K562 (cell line): Measurements from ENCODE around the gene MAN1B1. TPM values are rescaled to one million over a fixed set of nuclear protein-coding genes. Genes with fewer than 3 reads are reported as not detected.

Source experiments
- ATAC-seq: fragments of 200-7000 bp; cut with Tn5 transposase; 3 replicates; pipeline ENCODE4 v1.9.1; 2020; ENCODE audit warnings: moderate library complexity
- BruUV-seq: library from RNA; stranded (reverse); fragments of 400-500 nt; replicated peaks from 2 replicates; lab custom pipeline; 2021; lab: Mats Ljungman, UMichigan
- CTCF ChIA-PET: fragments of 300-600 bp; formaldehyde crosslinking; extraction: SDS; loops from one replicate; lab custom pipeline; 2021; ENCODE audit warnings: low intra/inter-chr PET ratio; lab: Yijun Ruan, JAX
- POLR2A ChIA-PET: fragments of 300-600, 350-650 bp; sonication (Branson Sonifier 250); formaldehyde crosslinking; extraction: SDS; loops from one replicate; lab custom pipeline; 2021; ENCODE audit warnings: antibody characterized with exemption, inconsistent platforms; lab: Yijun Ruan, JAX
- DNase-seq, 4 experiments: peaks; one replicate each; pipeline versions ENCODE4 v3.0.0 to v3.0.0-alpha.2; 2011 to 2018; ENCODE audit warnings: low spot score in 3 of 4, mixed read lengths in 3 of 4; ENCODE audit errors: extremely low read depth in 1 of 4
- FAIRE-seq: peaks from 2 replicates; lab custom pipeline; 2011; peaks lifted over from hg19 to GRCh38; lab: Jason Lieb, UNC
- H2AFZ ChIP-seq: 2 replicates; pipeline ENCODE4 v1.6.0; 2011; ENCODE audit warnings: low read depth, low read length, control low read depth, inconsistent platforms
- H3K27ac ChIP-seq: fragments of 200-600 bp; 3 replicates; pipeline ENCODE4 v1.8.0; 2011; ENCODE audit warnings: low read depth, mild to moderate bottlenecking, control low read depth, inconsistent platforms, low read length, moderate library complexity, mixed read lengths; ENCODE audit errors: extremely low read depth
- H3K27me3 ChIP-seq, 2 experiments: fragments of 300-600 bp in 1 of 2; 2 replicates in 1 of 2; 3 replicates in 1 of 2; pipeline versions ENCODE4 v1.6.0 to v1.8.0; 2011; ENCODE audit warnings: inconsistent platforms in 2 of 2, low read length in 2 of 2, mild to moderate bottlenecking in 1 of 2, mixed read lengths in 1 of 2, moderate library complexity in 1 of 2; ENCODE audit not compliant: control insufficient read depth in 2 of 2, insufficient read depth in 2 of 2
- H3K36me3 ChIP-seq: fragments of 300-600 bp; 3 replicates; pipeline ENCODE4 v1.8.0; 2011; ENCODE audit warnings: mild to moderate bottlenecking, low read length, inconsistent platforms; ENCODE audit not compliant: control insufficient read depth, insufficient read depth
- H3K4me1 ChIP-seq, 2 experiments: fragments of 200-600 bp in 1 of 2; replicated peaks in 1 of 2; 2 replicates in 1 of 2; 3 replicates in 1 of 2; pipeline versions ENCODE4 v1.5.1 to v1.8.0; 2011; ENCODE audit warnings: inconsistent platforms in 2 of 2, low read length in 2 of 2, mild to moderate bottlenecking in 1 of 2, mixed read lengths in 1 of 2, moderate library complexity in 1 of 2; ENCODE audit not compliant: control insufficient read depth in 2 of 2, insufficient read depth in 2 of 2
- H3K4me2 ChIP-seq: 2 replicates; pipeline ENCODE4 v1.6.1; 2011; ENCODE audit warnings: low read length, control low read depth, inconsistent platforms, mixed read lengths; ENCODE audit not compliant: insufficient read depth
- H3K4me3 ChIP-seq: fragments of 200-600 bp; sonication (generic), shearing (Covaris generic); 2 replicates; pipeline ENCODE4 v1.5.1; 2016; ENCODE audit warnings: control low read depth, inconsistent platforms
- H3K79me2 ChIP-seq: fragments of 200-600 bp; 3 replicates; pipeline ENCODE4 v1.8.0; 2011; ENCODE audit warnings: low read length, inconsistent platforms; ENCODE audit not compliant: control insufficient read depth, insufficient read depth
- H3K9ac ChIP-seq, 2 experiments: 2 replicates each; pipeline versions ENCODE4 v1.6.0 to v1.6.1; 2011; ENCODE audit warnings: low read depth in 2 of 2, low read length in 2 of 2, control low read depth in 1 of 2, inconsistent platforms in 1 of 2, mild to moderate bottlenecking in 1 of 2, mixed read lengths in 1 of 2; ENCODE audit not compliant: insufficient read depth in 1 of 2
- H3K9me1 ChIP-seq: one replicate; pipeline ENCODE4 v1.6.0; 2011; ENCODE audit warnings: inconsistent platforms, mild to moderate bottlenecking, low read length, moderate library complexity; ENCODE audit not compliant: control insufficient read depth, insufficient read depth
- H3K9me3 ChIP-seq: replicated peaks from 2 replicates; pipeline ENCODE4 v1.5.1; 2011; ENCODE audit warnings: low read depth, low read length, inconsistent platforms; ENCODE audit not compliant: control insufficient read depth, insufficient read depth
- H4K20me1 ChIP-seq: replicated peaks from 2 replicates; pipeline ENCODE4 v1.6.1; 2011; ENCODE audit warnings: low read length, inconsistent platforms, mixed read lengths; ENCODE audit not compliant: control insufficient read depth, insufficient read depth
- ATF1 ChIP-seq, 2 experiments: fragments of 450-650 bp in 1 of 2; IDR thresholded peaks; 2 replicates each; pipeline ENCODE4 v1.6.1; 2016; ENCODE audit warnings: missing compliant biosample characterization in 1 of 2, missing genetic modification characterization in 1 of 2
- ATF2 ChIP-seq: sonication (generic); formaldehyde crosslinking; IDR thresholded peaks from 2 replicates; pipeline ENCODE4 v1.8.1; 2022; ENCODE audit warnings: missing genetic modification reagents
- GATAD2A ChIP-seq: fragments of 450-650 bp; IDR thresholded peaks from 2 replicates; pipeline ENCODE4 v1.6.1; 2017
- MYNN ChIP-seq, 2 experiments: sonication (generic); formaldehyde crosslinking in 1 of 2; IDR thresholded peaks; 2 replicates each; pipeline versions ENCODE4 v1.5.0 to v1.6.1; 2016 to 2020; ENCODE audit warnings: antibody characterized with exemption in 1 of 2, missing genetic modification reagents in 1 of 2
- NFE2L1 ChIP-seq: fragments of 450-650 bp; IDR thresholded peaks from 2 replicates; pipeline ENCODE4 v1.6.1; 2016; ENCODE audit warnings: missing genetic modification characterization, low read depth, mild to moderate bottlenecking, missing compliant biosample characterization, moderate library complexity, borderline replicate concordance
- POLR2G ChIP-seq: fragments of 200-400 bp; formaldehyde crosslinking; IDR thresholded peaks from 2 replicates; pipeline ENCODE4 v1.6.1; 2017; ENCODE audit warnings: low read depth, mild to moderate bottlenecking, antibody characterized with exemption, low read length, moderate library complexity
- ZNF316 ChIP-seq: fragments of 450-650 bp; IDR thresholded peaks from 2 replicates; pipeline ENCODE4 v1.6.1; 2016
- WGBS: fragments of 100-300 bp; shearing (Covaris generic); methylation state at CpG from one replicate; pipeline ENCODE4 v1.1.6; 2016; ENCODE audit warnings: low coverage, mixed read lengths; ENCODE audit not compliant: insufficient coverage; ENCODE audit errors: missing lambda C conversion rate; 5-methylcytosine and 5-hydroxymethylcytosine counted together
- in situ Hi-C: fragments of 300-500 bp; cut with MboI; formaldehyde crosslinking; loops from 4 replicates; pipeline ENCODE4 v1.15.0; 2018; ENCODE audit warnings: inconsistent platforms, mixed read lengths
- intact Hi-C: fragments of 100-400 bp; cut with micrococcal nuclease; formaldehyde crosslinking; loops from 2 replicates; pipeline ENCODE4 v1.14.2; 2022
- polyA plus RNA-seq, 8 experiments: library from polyadenylated mRNA; depleted of rRNA in 4 of 8; stranded (reverse) in 5 of 8; unstranded in 3 of 8; fragments of >200 nt; fragmentation: Nextera tagmentation in 2 of 8; fragmentation: Illumina TruSeq in 1 of 8; extraction: Ambion mirVana in 2 of 8; extraction: Trizol in 1 of 8; gene quantifications; 2 replicates each; pipeline versions ENCODE4 v1.2.1 to v1.2.3, GENCODE V29; 2011 to 2014; ENCODE audit warnings: inconsistent platforms in 1 of 8, missing spikeins in 1 of 8
- total RNA-seq, 7 experiments: library from RNA; depleted of rRNA in 6 of 7; stranded (reverse); fragments of >200 nt in 6 of 7; fragmentation: Illumina TruSeq in 2 of 7; extraction: Trizol in 2 of 7; gene quantifications; 2 replicates each; pipeline versions ENCODE4 v1.2.1 to v1.2.3, GENCODE V29; 2011 to 2021; ENCODE audit warnings: low replicate concordance in 1 of 7
- TF ChIP-seq, protein P1 (sequence below): fragments of 450-650 bp; IDR thresholded peaks from 2 replicates; pipeline ENCODE4 v1.7.0; 2016; ENCODE audit warnings: borderline replicate concordance

The MAN1B1 gene
- total and polyA plus RNA-seq, 9 of the 15 experiments (the other 6 are each of a cell fraction or from before 2014, with no cell fraction given): 0.55 to 36.6 (median 27.3) TPM

GRCh38 chr9:137064027-137064879, 22.5 kb upstream of the MAN1B1 start (continued):
- no peak for TF ChIP-seq ATF2 (CRISPR knock-in tag)
- TF ChIP-seq POLR2G: peak; percentile 20; the same call in 1 of the 2 replicates
- no peak for TF ChIP-seq ATF1 (CRISPR knock-in tag; IDR thresholded peaks at IDR 0.05)
- TF ChIP-seq ATF1 (tag; IDR thresholded peaks at IDR 0.05): 0 out of 2 replicates have a peak, but pooled peaks have one; percentile 9
- no peak for TF ChIP-seq NFE2L1 (tag)
- TF ChIP-seq MYNN (IDR thresholded peaks at IDR 0.05): 0 out of 2 replicates have a peak, but pooled peaks have one; percentile 46
- no peak for TF ChIP-seq MYNN (CRISPR knock-in tag; IDR thresholded peaks at IDR 0.05)
- TF ChIP-seq GATAD2A: no peak

DNA sequence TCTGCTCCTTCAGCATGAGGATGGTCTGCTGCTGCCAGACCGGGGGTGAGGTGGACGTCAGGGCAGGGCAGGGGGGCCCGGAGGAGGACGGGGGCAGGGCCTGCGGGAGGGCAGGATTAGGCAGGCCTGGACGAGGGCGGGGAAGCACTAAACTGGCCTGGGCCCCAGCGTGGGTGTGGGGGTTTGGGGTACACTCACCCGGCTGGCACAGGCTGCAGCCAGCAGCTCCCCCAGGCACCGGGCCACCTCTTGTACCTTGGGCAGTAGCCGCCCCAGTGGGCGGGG, 22.0 kb upstream of the MAN1B1 start:
- Histone ChIP-seq H3K27ac (no peak overlapping the region), H3K9me1 (peaks cover 8% of the 10 kb centered on the region), H3K4me1 (peaks cover 18 to 58% of the 10 kb centered on the region in 2 experiments; a peak in 4 of 5 replicates), H3K36me3 (peaks cover 41% of the 10 kb centered on the region; the same call in 2 of the 3 replicates), H3K9me3 (no peaks in the 10 kb centered on the region), H3K4me2 (no peak overlapping the region), H3K9ac (no peak overlapping the region; a peak in 1 of 4 replicates), H3K79me2 (peaks cover 26% of the 10 kb centered on the region), H3K4me3 (no peak overlapping the region), H3K27me3 (no peaks in the 10 kb centered on the region), H2AFZ (no peak overlapping the region), H4K20me1 (peaks cover 22% of the 10 kb centered on the region)
- TF ChIP-seq, protein P1, sequence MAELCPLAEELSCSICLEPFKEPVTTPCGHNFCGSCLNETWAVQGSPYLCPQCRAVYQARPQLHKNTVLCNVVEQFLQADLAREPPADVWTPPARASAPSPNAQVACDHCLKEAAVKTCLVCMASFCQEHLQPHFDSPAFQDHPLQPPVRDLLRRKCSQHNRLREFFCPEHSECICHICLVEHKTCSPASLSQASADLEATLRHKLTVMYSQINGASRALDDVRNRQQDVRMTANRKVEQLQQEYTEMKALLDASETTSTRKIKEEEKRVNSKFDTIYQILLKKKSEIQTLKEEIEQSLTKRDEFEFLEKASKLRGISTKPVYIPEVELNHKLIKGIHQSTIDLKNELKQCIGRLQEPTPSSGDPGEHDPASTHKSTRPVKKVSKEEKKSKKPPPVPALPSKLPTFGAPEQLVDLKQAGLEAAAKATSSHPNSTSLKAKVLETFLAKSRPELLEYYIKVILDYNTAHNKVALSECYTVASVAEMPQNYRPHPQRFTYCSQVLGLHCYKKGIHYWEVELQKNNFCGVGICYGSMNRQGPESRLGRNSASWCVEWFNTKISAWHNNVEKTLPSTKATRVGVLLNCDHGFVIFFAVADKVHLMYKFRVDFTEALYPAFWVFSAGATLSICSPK: no peak
- TF ChIP-seq ZNF316: no peak
- no peak for DNase-seq
- in situ Hi-C loops (no loop called here), intact Hi-C loops (no loop called here)
- FAIRE-seq: no peak
- ChIA-PET POLR2A (no interaction called here), CTCF (no interaction called here)
- BruUV-seq: no TSS peak
- 77% methylated on average over 5 of the region's 12 CpGs for WGBS
- no peak for ATAC-seq
